Measurements from ENCODE around the gene SLC39A10.

SLC39A10 gene

GRCh38 chr2:195656859-195657633 lies at the start of gene SLC39A10:
Gene SLC39A10 (plus strand): TSS chr2:195657226. CDS start chr2:195680043, 22,817 bp downstream.
- Histone ChIP-seq H3K27ac (peak within 1 kb of the TSS; percentile 75), H3K9me3 (ENCODE audit: low read depth, low read length) (no peaks in the 10 kb centered on the region), H3K4me3 (peak within 1 kb of the TSS; percentile 92), H3K36me3 (ENCODE audit: insufficient read depth, low read length) (no peaks in the 10 kb centered on the region), H3K9ac (ENCODE audit: insufficient read length) (peak within 1 kb of the TSS; percentile 93)
- TF ChIP-seq POLR2AphosphoS5 (IDR thresholded peaks at IDR 0.05; ENCODE audit: borderline replicate concordance, low read depth, low read length) (peak; percentile 93), FOXP2 (optimal IDR thresholded peaks at IDR 0.05; ENCODE audit: control extremely low read depth, extremely low read length, insufficient read depth) (no peak)
- DNase-seq (ENCODE audit: low read depth, low spot score) = peak; percentile 96

DNA sequence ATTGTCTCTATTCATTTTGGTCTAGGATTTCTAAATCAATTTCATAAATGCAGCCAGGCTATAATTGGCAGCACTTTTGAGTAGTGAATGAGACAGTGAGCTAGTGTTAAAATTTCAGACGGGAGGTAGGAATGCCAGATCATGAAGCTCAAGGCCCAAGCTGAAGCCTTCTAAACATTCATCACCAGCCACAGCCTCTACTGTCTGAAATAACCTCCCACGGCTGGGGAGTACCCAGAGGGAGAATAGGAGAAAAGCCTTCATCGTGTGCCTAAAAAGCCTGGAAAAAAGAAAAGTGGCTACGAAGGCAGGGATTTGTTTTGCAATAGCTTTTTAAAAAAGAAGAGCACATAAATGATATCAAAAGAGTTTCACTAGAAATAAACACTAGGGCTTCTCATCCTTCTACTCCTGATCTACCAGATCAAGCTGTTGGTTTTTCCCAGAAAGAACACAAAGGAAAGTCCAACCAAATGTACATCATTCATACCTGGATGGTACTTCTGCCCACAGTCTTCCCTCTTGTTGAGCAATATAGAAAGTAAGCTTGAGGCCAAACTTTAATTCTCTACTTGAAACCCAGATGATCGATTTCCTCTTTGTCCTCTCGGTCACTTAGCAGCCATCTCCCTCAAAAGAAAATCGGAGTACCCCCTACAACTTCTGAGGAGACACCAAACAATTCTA lies 48.1 kb upstream of the SLC39A10 start:
- no peak overlapping the region for H3K9ac ChIP-seq (ENCODE audit: insufficient read length)
- H3K9me3 ChIP-seq (ENCODE audit: low read depth, low read length) = no peaks in the 10 kb centered on the region
- H3K27ac ChIP-seq = no peak overlapping the region
- TF ChIP-seq POLR2AphosphoS5 (IDR thresholded peaks at IDR 0.05; ENCODE audit: borderline replicate concordance, low read depth, low read length) = no peak
- TF ChIP-seq FOXP2 (optimal IDR thresholded peaks at IDR 0.05; ENCODE audit: control extremely low read depth, extremely low read length, insufficient read depth) = no peak
- no peak for TF ChIP-seq EZH2 (IDR thresholded peaks at IDR 0.05)
- H3K36me3 ChIP-seq (ENCODE audit: insufficient read depth, low read length) = no peaks in the 10 kb centered on the region
- DNase-seq (ENCODE audit: low read depth, low spot score) = no peak
- H3K4me3 ChIP-seq = no peak overlapping the region

DNA sequence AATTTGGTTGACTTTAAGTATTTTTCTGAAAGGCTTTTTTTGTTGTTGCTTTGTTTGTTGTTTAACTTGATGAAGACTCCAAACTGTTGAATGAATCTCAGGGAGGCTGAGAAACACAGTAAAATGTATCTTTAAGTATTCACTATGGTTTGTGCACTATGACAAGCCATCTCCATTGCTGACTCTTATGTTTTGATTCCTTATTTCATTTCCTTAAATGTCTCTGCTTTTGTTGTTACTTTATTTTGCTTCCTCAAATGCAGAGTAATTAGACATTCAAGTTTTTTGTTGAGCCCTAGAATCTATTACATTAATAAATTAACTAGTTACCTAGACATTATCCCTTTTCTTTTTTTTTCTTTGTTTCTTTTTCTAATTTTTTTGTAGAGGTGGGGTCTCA lies 46.3 kb upstream of the SLC39A10 start:
- TF ChIP-seq EZH2 (IDR thresholded peaks at IDR 0.05) (no peak), POLR2AphosphoS5 (IDR thresholded peaks at IDR 0.05; ENCODE audit: borderline replicate concordance, low read depth, low read length) (no peak), FOXP2 (optimal IDR thresholded peaks at IDR 0.05; ENCODE audit: control extremely low read depth, extremely low read length, insufficient read depth) (no peak)
- Histone ChIP-seq H3K9ac (ENCODE audit: insufficient read length) (no peak overlapping the region), H3K36me3 (ENCODE audit: insufficient read depth, low read length) (no peaks in the 10 kb centered on the region), H3K27ac (no peak overlapping the region), H3K4me3 (no peak overlapping the region), H3K9me3 (ENCODE audit: low read depth, low read length) (no peaks in the 10 kb centered on the region)
- no peak for DNase-seq (ENCODE audit: low read depth, low spot score)

DNA sequence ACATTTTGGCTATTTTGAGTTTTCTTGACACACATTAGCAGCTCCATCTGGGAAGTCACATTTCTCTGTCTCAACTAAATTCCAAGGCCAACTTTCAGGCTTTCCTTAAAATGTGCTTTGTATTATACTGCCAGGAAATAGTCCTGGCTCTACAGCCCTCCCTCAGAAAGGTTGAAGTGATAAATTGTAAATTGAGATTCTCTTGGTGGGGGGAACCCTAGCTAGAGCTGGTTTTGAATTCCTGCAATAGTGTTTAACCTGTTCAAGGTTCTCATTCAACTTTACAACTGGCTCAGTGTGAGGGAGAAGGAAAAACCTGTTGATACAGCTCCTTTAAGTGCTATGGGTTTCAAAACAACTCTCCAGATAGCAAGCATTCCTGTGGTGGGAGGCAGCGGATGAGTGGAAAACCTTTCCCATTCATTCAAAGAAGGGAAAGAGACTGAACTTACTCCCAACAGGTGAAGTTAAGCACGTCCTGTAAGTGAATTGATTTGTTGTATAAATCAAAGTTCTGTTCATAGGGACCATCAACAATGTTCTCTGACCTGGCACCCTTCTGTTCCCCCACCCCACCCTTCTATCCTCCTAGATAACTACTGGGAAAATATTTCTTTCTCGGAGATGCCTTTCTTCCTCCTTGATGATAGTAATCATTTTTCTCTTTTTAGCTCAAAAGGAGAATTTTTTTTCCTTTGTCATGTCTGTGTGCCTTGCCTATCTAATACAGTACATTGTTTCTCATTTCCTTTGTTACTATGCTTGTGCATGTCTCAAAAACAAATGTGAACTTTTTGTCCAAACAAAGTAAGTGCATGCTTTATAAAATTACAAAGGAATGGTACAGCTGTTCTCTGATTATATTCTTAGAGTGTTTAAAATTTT lies 44.2 kb upstream of the SLC39A10 start:
- Histone ChIP-seq H3K27ac (no peak overlapping the region), H3K36me3 (ENCODE audit: insufficient read depth, low read length) (no peaks in the 10 kb centered on the region), H3K4me3 (no peak overlapping the region), H3K9ac (ENCODE audit: insufficient read length) (no peak overlapping the region), H3K9me3 (ENCODE audit: low read depth, low read length) (no peaks in the 10 kb centered on the region)
- no peak for DNase-seq (ENCODE audit: low read depth, low spot score)
- no peak for TF ChIP-seq EZH2 (IDR thresholded peaks at IDR 0.05)
- no peak for TF ChIP-seq FOXP2 (optimal IDR thresholded peaks at IDR 0.05; ENCODE audit: control extremely low read depth, extremely low read length, insufficient read depth)
- no peak for TF ChIP-seq POLR2AphosphoS5 (IDR thresholded peaks at IDR 0.05; ENCODE audit: borderline replicate concordance, low read depth, low read length)

GRCh38 chr2:195613922-195614321 lies 43.1 kb upstream of the SLC39A10 start:
- no peak for DNase-seq (ENCODE audit: low read depth, low spot score)
- TF ChIP-seq FOXP2 (optimal IDR thresholded peaks at IDR 0.05; ENCODE audit: control extremely low read depth, extremely low read length, insufficient read depth) (no peak), EZH2 (IDR thresholded peaks at IDR 0.05) (no peak), POLR2AphosphoS5 (IDR thresholded peaks at IDR 0.05; ENCODE audit: borderline replicate concordance, low read depth, low read length) (no peak)
- Histone ChIP-seq H3K36me3 (ENCODE audit: insufficient read depth, low read length) (no peaks in the 10 kb centered on the region), H3K4me3 (no peak overlapping the region), H3K9me3 (ENCODE audit: low read depth, low read length) (no peaks in the 10 kb centered on the region), H3K27ac (no peak overlapping the region), H3K9ac (ENCODE audit: insufficient read length) (no peak overlapping the region)

DNA sequence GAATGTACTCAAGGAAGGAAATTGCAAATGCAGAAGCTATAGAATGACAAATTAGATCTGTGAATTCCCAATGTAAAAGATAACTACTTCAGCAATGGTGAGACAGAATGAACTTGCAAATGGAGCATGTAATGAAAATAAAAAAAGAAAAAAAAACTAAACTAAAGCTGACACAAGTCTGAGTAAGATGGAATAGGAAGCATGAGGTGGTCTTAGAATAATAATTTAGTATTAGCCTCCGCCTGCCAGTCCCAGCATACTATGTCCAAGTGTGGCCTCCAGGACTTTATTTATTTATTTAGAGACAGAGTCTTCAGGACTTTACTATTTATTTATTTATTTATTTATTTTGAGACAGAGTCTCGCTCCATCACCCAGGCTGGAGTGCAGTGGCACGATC lies 37.4 kb upstream of the SLC39A10 start:
- Histone ChIP-seq H3K9ac (ENCODE audit: insufficient read length) (no peak overlapping the region), H3K9me3 (ENCODE audit: low read depth, low read length) (no peaks in the 10 kb centered on the region), H3K36me3 (ENCODE audit: insufficient read depth, low read length) (no peaks in the 10 kb centered on the region), H3K27ac (no peak overlapping the region), H3K4me3 (no peak overlapping the region)
- TF ChIP-seq FOXP2 (optimal IDR thresholded peaks at IDR 0.05; ENCODE audit: control extremely low read depth, extremely low read length, insufficient read depth) (no peak), EZH2 (IDR thresholded peaks at IDR 0.05) (no peak), POLR2AphosphoS5 (IDR thresholded peaks at IDR 0.05; ENCODE audit: borderline replicate concordance, low read depth, low read length) (no peak)
- DNase-seq (ENCODE audit: low read depth, low spot score) = no peak

DNA sequence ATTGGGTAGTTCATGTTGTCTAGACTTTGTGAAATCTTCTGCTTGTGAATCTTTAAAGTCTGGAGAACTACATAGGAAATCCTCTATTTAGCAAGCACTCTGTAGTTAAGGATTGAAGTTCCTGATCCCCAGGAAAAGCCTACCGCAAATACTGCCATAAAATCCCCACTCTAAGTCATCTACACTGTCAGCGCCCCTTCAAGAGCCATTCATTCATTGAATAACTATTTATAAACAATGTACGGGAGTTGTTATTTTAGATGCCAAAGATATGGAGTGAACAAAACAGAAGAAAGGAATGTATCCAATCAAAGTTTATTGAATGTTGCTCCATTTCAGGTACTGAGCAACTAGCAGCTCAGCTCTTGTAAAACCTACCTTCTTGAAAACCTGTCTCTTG lies 36.5 kb upstream of the SLC39A10 start:
- peak; percentile 3 for DNase-seq (ENCODE audit: low read depth, low spot score)
- H3K4me3 ChIP-seq = no peak overlapping the region
- H3K9ac ChIP-seq (ENCODE audit: insufficient read length) = no peak overlapping the region
- H3K27ac ChIP-seq = no peak overlapping the region
- TF ChIP-seq FOXP2 (optimal IDR thresholded peaks at IDR 0.05; ENCODE audit: control extremely low read depth, extremely low read length, insufficient read depth) (no peak), EZH2 (IDR thresholded peaks at IDR 0.05) (no peak), POLR2AphosphoS5 (IDR thresholded peaks at IDR 0.05; ENCODE audit: borderline replicate concordance, low read depth, low read length) (no peak)
- H3K9me3 ChIP-seq (ENCODE audit: low read depth, low read length) = no peaks in the 10 kb centered on the region
- no peaks in the 10 kb centered on the region for H3K36me3 ChIP-seq (ENCODE audit: insufficient read depth, low read length)

- TF ChIP-seq POLR2AphosphoS5 (IDR thresholded peaks at IDR 0.05; ENCODE audit: borderline replicate concordance, low read depth, low read length) (no peak), EZH2 (IDR thresholded peaks at IDR 0.05) (no peak), FOXP2 (optimal IDR thresholded peaks at IDR 0.05; ENCODE audit: control extremely low read depth, extremely low read length, insufficient read depth) (no peak)
- Histone ChIP-seq H3K9ac (ENCODE audit: insufficient read length) (no peak overlapping the region), H3K9me3 (ENCODE audit: low read depth, low read length) (no peaks in the 10 kb centered on the region), H3K27ac (no peak overlapping the region), H3K4me3 (no peak overlapping the region), H3K36me3 (ENCODE audit: insufficient read depth, low read length) (no peaks in the 10 kb centered on the region)
- DNase-seq (ENCODE audit: low read depth, low spot score) = no peak
These were observed 34.1 kb upstream of the SLC39A10 start for GRCh38 chr2:195622966-195623365.

Measured in SK-N-MC (cell line).